T-helper 1 cell (primary cell): Measurements from ENCODE around the gene PCDHGB7.
"Not testable (repeated sequence)": the region's sequence is repeated elsewhere in the genome, so short reads cannot be mapped to it uniquely, and the experiment has no call there.

Experiments
- DNase-seq, 5 donors: peaks; one replicate each; pipeline ENCODE4 v3.0.0-alpha.2; 2012 to 2020

The PCDHGB7 gene

DNA sequence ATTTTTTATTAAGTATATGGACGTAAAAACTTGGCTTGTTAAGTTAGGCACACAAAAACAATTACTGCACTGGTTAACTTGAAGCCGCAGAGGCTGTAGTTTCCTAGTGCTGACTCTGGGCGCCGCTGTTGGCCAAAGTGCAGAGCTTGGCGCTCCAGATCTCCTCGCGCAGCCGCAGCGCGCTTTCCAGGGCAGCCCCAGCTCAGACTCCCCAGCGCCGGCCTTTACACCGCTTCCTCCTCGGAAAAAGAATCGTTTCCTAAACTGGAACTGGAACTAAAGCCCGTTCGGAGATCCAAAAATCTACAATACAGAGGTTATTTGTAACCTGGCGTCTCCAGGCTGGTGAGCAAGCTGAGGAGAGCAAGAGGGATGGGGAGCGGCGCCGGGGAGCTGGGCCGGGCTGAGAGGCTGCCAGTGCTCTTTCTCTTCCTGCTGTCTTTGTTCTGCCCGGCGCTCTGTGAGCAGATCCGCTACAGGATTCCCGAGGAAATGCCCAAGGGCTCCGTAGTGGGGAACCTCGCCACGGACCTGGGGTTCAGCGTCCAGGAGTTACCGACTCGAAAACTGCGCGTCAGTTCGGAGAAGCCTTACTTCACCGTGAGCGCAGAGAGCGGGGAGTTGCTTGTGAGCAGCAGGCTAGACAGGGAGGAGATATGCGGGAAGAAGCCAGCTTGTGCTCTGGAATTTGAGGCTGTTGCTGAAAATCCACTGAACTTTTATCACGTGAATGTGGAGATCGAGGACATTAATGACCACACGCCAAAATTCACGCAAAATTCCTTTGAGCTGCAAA is 19.5 kb upstream of the PCDHGB7 start, which contains the start of gene PCDHGB5:
TSS of gene PCDHGB5 (plus strand) at position 192 of the 796 bp plus-strand sequence. CDS start at position 373, 181 bp downstream.
- DNase-seq, result peak in 2 of 5 donors; percentile 18 to 24

DNA sequence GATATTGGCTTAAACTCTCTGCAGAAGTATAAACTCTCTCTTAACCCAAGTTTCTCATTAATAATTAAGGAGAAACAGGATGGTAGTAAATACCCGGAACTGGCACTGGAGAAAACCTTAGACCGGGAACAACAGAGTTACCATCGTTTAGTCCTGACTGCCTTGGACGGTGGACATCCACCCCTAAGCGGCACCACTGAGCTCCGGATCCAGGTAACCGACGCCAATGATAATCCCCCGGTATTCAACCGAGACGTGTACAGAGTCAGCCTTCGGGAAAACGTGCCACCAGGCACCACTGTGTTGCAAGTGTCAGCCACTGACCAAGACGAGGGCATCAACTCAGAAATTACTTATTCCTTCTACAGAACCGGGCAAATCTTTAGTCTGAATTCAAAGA is 18.9 kb upstream of the PCDHGB7 start:
- no peak for DNase-seq

DNA sequence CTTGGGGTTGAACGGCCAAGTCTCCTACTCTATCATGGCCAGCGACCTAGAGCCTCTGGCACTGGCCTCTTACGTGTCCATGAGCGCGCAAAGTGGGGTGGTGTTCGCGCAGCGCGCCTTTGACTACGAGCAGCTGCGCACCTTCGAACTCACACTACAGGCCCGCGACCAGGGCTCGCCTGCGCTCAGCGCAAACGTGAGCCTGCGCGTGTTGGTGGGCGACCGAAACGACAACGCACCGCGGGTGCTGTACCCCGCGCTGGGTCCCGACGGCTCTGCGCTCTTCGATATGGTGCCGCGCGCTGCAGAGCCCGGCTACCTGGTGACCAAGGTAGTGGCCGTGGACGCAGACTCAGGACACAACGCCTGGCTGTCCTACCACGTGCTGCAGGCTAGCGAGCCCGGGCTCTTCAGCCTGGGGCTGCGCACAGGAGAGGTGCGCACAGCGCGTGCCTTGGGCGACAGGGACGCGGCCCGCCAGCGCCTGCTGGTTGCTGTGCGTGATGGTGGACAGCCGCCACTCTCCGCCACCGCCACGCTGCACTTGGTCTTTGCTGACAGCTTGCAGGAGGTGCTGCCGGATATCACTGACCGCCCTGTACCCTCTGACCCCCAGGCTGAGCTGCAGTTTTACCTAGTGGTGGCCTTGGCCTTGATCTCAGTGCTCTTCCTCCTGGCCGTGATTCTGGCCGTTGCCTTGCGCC is 17.8 kb upstream of the PCDHGB7 start:
- no peak for DNase-seq

DNA sequence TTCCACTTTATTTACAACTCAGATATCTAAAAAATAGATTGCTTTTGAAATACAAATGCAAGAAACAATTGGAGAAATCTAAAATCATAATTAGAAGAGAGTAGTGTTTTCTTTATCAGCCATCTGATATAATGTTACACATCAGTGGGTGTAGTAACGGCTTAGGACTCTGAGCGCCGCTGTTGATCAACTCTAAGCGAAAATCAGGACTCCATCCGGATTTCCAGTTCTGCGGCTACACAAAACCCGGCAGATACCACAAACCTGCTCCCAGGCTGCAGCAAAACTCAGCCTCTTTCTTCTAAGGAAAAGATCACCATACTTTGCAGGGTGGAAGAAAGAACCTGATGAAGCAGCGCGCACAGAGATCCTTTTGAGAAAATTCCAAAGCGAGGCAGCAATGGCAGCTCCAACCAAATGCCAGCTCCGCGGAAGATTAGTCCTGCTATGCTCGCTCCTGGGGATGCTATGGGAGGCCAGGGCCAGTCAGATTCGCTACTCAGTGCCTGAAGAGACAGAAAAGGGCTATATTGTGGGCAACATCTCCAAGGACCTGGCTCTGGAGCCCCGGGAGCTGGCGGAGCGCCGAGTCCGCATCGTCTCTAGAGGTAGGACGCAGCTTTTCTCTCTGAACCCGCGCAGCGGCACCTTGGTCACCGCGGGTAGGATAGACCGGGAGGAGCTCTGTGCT is 14.8 kb upstream of the PCDHGB7 start, which contains the start of gene PCDHGA9:
TSS of gene PCDHGA9 (plus strand) at position 226 of the 691 bp plus-strand sequence. CDS start at position 401, 175 bp downstream.
- DNase-seq, result no peak

DNA sequence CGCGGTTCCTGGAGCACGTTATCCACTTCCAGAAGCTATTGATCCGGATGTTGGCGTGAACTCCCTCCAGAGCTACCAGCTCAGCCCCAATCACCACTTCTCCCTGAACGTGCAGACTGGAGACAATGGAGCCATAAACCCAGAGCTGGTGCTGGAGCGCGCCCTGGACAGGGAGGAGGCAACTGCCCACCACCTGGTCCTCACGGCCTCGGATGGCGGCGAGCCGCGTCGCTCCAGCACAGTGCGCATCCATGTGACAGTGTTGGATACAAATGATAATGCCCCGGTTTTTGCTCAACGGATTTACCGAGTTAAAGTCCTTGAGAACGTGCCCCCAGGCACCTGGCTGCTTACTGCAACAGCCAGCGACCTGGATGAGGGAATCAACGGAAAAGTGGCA is 14.1 kb upstream of the PCDHGB7 start:
- no peak for DNase-seq

DNA sequence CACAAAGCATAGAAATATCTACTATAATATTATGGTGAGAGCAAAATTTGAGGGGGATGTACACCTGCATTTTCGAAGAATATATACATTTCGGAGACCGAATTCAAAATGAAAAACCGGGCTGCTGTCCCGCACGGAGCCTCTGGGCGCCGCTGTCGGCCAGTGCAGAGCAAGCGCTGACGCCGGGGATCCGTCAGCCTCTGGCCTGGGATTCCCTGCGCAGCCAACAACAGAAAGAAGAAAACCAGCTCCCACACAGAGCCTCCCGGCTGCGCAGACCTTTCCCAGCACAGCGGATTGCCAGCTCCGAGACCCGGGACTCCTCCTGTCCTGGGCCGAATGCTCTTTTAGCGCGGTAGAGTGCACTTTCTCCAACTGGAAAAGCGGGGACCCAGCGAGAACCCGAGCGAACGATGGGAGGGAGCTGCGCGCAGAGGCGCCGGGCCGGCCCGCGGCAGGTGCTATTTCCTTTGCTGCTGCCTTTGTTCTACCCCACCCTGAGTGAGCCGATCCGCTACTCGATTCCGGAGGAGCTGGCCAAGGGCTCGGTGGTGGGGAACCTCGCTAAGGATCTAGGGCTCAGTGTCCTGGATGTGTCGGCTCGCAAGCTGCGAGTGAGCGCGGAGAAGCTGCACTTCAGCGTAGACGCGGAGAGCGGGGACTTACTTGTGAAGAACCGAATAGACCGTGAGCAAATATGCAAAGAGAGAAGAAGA is 9.5 kb upstream of the PCDHGB7 start, which contains the start of gene PCDHGB6:
TSS of gene PCDHGB6 (plus strand) at position 232 of the 716 bp plus-strand sequence. CDS start at position 414, 182 bp downstream.
- peak in 2 of 5 donors; percentile 23 to 25 for DNase-seq

DNA sequence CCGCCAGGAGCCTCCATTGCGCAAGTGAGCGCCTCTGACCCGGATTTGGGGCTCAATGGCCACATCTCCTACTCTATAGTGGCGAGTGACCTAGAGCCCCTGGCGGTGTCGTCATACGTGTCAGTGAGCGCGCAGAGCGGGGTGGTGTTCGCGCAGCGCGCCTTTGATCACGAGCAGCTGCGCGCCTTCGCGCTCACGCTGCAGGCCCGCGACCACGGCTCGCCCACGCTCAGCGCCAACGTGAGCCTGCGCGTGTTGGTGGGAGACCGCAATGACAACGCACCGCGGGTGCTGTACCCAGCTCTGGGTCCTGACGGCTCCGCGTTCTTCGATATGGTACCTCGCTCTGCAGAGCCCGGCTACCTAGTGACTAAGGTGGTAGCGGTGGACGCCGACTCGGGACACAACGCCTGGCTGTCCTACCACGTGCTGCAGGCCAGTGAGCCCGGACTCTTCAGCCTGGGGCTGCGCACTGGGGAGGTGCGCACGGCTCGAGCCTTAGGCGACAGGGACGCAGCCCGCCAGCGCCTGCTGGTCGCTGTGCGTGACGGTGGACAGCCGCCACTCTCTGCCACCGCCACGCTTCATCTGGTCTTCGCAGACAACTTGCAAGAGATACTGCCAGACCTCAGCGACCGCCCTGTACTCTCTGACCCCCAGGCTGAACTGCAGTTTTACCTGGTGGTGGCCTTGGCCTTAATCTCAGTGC is 7.7 kb upstream of the PCDHGB7 start:
- no peak for DNase-seq

DNA sequence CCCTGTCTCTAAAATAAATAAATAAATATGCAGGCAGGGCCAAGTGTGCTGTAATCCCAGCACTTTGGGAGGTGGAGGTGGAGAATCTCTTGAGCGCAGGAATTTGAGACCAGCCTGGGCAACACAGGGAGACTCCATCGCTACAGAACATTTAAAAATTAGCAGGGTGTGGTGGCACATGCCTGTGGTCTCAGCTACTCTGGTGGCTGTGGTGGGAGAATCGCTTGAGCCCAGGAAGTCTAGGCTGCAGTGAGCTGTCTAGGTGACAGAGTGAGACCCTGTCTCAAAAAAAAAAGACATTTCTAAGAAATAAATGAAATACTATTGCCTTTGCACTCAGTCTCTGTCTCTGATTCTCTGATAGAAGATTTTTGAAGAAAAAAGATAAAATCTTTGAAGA is 5.9 kb upstream of the PCDHGB7 start:
- DNase-seq, result no peak

DNA sequence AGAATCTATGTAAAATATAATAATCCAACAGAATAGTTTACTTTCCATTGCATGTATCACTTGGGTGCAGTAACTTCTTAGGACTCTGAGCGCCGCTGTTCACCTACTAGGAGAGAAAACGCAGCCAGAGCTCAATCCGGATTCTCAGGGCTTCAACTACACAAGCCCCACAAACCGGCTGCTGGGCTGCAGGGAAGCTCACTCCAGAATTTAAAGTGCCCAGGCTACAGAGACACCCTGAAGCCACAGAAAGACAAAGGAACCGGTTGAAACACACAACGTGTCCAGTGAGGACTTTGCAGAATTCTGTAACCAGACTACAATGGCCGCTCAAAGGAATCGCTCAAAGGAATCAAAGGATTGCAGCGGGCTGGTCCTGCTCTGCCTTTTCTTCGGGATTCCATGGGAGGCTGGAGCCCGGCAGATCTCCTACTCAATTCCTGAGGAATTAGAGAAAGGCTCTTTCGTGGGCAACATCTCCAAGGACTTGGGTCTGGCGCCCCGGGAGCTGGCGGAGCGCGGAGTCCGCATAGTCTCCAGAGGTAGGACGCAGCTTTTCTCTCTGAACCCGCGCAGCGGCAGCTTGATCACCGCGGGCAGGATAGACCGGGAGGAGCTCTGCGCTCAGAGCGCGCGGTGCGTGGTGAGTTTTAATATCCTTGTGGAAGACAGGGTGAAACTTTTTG is 4.5 kb upstream of the PCDHGB7 start, which contains the start of gene PCDHGA10:
TSS of gene PCDHGA10 (plus strand) at position 134 of the 686 bp plus-strand sequence. CDS start at position 323, 189 bp downstream.
- DNase-seq, result peak in 3 of 5 donors; percentile 29 to 56 (median 55)

DNA sequence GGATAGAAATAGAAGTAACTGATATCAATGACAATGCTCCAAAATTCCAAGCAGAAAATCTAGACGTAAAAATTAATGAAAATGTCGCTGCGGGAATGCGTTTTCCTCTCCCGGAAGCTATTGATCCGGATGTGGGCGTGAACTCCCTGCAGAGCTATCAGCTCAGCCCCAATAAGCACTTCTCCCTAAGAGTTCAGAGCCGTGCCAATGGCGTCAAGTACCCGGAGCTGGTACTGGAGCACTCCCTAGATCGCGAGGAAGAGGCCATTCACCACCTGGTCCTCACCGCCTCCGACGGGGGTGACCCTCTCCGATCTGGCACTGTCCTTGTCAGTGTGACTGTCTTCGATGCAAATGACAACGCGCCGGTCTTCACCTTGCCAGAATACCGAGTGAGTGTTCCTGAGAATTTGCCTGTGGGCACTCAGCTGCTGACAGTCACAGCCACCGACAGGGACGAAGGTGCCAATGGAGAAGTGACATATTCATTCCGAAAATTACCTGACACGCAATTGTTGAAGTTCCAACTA is 3.9 kb upstream of the PCDHGB7 start:
- DNase-seq, result no peak

DNA sequence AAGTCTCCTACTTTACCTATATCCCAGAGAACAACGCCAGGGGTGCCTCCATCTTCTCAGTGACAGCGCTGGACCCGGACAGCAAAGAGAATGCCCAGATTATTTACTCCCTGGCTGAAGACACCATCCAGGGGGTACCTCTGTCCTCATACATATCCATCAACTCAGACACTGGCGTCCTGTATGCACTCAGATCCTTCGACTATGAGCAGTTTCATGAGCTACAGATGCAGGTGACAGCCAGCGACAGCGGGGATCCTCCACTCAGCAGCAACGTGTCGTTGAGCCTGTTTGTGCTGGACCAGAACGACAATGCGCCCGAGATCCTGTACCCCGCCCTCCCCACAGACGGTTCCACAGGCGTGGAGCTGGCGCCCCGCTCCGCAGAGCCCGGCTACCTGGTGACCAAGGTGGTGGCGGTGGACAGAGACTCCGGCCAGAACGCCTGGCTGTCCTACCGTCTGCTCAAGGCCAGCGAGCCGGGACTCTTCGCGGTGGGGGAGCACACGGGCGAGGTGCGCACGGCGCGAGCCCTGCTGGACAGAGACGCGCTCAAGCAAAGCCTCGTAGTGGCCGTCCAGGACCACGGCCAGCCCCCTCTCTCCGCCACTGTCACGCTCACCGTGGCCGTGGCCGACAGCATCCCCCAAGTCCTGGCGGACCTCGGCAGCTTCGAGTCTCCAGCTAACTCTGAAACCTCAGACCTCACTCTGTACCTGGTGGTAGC is 2.8 kb upstream of the PCDHGB7 start:
- DNase-seq, result not testable (repeated sequence)

DNA sequence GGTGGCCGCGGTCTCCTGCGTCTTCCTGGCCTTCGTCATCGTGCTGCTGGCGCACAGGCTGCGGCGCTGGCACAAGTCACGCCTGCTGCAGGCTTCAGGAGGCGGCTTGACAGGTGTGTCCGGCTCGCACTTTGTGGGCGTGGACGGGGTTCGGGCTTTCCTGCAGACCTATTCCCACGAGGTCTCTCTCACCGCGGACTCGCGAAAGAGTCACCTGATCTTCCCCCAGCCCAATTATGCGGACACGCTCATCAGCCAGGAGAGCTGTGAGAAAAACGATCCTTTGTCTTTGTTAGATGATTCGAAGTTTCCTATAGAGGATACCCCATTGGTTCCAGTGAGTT is 2.2 kb upstream of the PCDHGB7 start:
- not testable (repeated sequence) for DNase-seq

DNA sequence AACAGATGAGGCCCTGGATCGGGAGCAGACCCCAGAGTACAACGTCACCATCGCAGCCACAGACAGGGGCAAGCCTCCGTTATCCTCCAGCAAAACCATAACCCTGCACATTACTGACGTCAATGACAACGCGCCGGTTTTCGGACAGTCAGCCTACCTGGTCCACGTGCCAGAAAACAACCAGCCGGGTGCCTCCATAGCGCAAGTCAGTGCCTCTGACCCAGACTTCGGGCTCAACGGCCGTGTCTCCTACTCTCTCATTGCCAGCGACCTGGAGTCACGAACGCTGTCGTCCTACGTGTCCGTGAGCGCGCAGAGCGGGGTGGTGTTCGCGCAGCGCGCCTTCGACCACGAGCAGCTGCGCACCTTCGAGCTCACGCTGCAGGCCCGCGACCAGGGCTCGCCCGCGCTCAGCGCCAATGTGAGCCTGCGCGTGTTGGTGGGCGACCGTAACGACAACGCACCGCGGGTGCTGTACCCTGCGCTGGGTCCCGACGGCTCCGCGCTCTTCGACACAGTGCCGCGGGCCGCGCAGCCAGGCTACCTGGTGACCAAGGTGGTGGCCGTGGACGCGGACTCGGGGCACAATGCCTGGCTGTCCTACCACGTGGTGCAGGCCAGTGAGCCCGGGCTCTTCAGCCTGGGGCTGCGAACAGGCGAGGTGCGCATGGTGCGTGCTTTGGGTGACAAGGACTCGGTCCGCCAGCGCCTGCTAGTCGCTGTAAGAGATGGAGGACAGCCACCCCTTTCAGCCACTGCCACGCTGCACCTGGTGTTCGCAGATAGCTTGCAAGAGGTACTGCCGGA is 1.8 kb downstream of the PCDHGB7 start:
- DNase-seq, result no peak

DNA sequence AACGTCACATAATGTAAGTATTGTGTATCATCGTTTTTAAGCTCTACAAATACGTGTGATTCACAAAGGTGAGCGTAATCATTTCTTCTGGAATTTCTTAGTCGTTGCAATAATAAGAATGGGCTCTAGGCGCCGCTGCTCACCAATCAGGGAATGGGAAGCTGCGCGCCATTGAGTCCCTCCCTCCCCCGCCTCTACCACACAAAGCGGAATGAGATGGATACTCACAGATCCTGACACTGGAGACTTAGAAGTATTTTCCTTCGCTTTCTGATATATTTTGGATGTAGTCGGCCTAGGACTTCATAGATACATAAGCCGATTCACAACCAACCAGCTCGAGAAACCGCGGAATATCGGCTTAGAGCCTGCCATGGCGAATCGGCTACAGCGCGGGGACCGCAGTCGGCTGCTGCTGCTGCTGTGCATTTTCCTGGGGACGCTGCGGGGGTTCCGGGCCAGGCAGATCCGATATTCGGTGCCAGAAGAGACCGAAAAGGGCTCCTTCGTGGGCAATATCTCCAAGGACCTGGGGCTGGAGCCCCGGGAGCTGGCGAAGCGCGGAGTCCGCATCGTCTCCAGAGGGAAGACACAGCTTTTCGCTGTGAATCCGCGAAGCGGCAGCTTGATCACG is 3.5 kb downstream of the PCDHGB7 start, which contains the start of gene PCDHGA11:
TSS of gene PCDHGA11 (plus strand) at position 197 of the 634 bp plus-strand sequence. CDS start at position 374, 177 bp downstream.
- DNase-seq, result peak in 2 of 5 donors; percentile 27 to 35

DNA sequence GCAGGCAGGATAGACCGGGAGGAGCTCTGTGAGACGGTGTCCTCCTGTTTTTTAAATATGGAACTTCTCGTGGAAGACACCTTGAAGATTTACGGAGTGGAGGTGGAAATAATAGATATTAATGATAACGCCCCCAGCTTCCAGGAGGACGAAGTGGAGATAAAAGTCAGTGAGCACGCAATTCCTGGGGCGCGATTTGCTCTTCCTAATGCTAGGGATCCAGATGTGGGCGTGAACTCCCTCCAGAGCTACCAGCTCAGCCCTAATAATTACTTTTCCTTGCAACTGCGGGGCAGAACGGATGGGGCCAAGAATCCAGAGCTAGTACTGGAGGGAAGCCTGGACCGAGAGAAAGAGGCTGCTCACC is 4.0 kb downstream of the PCDHGB7 start:
- no peak for DNase-seq

DNA sequence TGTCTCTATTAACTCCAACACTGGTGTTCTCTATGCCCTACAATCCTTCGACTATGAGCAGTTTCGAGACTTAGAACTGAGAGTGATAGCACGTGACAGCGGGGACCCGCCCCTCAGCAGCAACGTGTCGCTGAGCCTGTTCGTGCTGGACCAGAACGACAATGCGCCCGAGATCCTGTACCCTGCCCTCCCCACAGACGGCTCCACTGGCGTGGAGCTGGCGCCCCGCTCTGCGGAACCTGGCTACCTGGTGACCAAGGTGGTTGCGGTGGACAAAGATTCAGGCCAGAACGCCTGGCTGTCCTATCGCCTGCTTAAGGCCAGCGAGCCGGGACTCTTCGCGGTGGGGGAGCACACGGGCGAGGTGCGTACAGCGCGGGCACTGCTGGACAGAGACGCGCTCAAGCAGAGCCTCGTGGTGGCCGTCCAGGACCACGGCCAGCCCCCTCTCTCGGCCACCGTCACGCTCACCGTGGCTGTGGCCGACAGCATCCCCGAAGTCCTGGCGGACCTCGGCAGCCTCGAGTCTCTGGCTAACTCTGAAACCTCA is 5.3 kb downstream of the PCDHGB7 start:
- no peak for DNase-seq

DNA sequence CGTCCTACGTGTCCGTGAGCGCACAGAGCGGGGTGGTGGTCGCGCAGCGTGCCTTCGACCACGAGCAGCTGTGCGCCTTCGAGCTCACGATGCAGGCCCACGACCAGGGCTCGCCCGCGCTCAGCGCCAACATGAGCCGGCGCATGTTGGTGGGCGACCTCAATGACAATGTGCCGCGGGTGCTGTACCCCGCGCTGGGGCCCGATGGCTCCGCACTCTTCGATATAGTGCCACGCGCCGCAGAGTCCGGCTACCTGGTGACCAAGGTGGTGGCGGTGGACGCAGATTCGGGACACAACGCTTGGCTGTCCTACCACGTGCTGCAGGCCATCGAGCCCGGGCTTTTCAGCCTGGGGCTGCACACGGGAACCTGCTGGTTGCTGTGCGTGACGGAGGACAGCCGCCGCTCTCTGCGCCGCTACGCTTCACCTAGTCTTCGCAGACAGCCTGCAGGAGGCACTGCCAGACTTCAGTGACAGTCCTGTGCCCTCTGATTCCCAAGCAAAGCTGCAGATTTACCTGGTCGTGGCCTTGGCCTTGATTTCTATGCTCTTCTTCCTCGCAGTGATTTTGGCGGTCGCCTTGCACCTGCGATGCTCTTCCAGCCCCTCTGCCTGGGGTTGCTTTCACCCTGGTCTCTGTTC is 10.4 kb downstream of the PCDHGB7 start:
- no peak for DNase-seq
